UCSD-AML1 (cell line): ENCODE measurements around the gene OR8I2.
"Not testable (repeated sequence)": the region's sequence is repeated elsewhere in the genome, so short reads cannot be mapped to it uniquely, and the experiment has no call there.

Experiments used
- DNase-seq: peaks from one replicate; lab custom pipeline; 2025; ENCODE audit not compliant: unreplicated experiment; lab: John Stamatoyannopoulos, UW

OR8I2 gene

GRCh38 chr11:56093008-56093407 lies at the start of gene OR8I2:
Gene OR8I2, plus strand, starts transcription at chr11:56093308. Its CDS starts 0 bp downstream, at chr11:56093308.
- DNase-seq = no peak

GRCh38 chr11:56045538-56045937 lies 47.6 kb upstream of the OR8I2 start:
- no peak for DNase-seq

GRCh38 chr11:56048480-56048879 lies 44.6 kb upstream of the OR8I2 start:
- no peak for DNase-seq

GRCh38 chr11:56049487-56049886 lies 43.6 kb upstream of the OR8I2 start:
- no peak for DNase-seq

GRCh38 chr11:56056366-56056765 lies 36.7 kb upstream of the OR8I2 start:
- not testable (repeated sequence) for DNase-seq

GRCh38 chr11:56057661-56058237 lies 35.4 kb upstream of the OR8I2 start:
- DNase-seq = not testable (repeated sequence)

- DNase-seq = not testable (repeated sequence)
Measured at GRCh38 chr11:56058260-56058780, 34.8 kb upstream of the OR8I2 start.

GRCh38 chr11:56066980-56067379 lies 26.1 kb upstream of the OR8I2 start:
- no peak for DNase-seq

- DNase-seq = no peak
Measured at GRCh38 chr11:56089697-56090096, 3.4 kb upstream of the OR8I2 start.

- DNase-seq = no peak
Measured at GRCh38 chr11:56103210-56103737, 10.2 kb downstream of the OR8I2 start, which contains the start of gene OR8H2. Gene OR8H2, plus strand, starts transcription at chr11:56103687. Its CDS starts 1,356 bp downstream, at chr11:56105043.

GRCh38 chr11:56122073-56122472 lies 29.0 kb downstream of the OR8I2 start, which contains the start of gene OR8H3:
Gene OR8H3, plus strand, starts transcription at chr11:56122373. Its CDS starts 0 bp downstream, at chr11:56122373.
- DNase-seq = no peak

- DNase-seq = no peak
Measured at GRCh38 chr11:56140151-56140661, 47.1 kb downstream of the OR8I2 start, which contains the start of gene OR8J3. Gene OR8J3, minus strand, starts transcription at chr11:56140201. Its CDS starts 2,483 bp downstream, at chr11:56137718.

GRCh38 chr11:56143681-56144080 lies 50.6 kb downstream of the OR8I2 start:
- not testable (repeated sequence) for DNase-seq
